Measurements from ENCODE around the gene KRTAP12-2. TPM values are rescaled to one million over a fixed set of nuclear protein-coding genes. Genes with fewer than 3 reads are reported as not detected.
A peak's percentile ranks its signal among the peaks of the same experiment; 100 is the strongest.
"Not testable (repeated sequence)": the region's sequence is repeated elsewhere in the genome, so short reads cannot be mapped to it uniquely, and the experiment has no call there.

The KRTAP12-2 gene
- total RNA-seq, 1 donor from 2014 or later: not detected

DNA sequence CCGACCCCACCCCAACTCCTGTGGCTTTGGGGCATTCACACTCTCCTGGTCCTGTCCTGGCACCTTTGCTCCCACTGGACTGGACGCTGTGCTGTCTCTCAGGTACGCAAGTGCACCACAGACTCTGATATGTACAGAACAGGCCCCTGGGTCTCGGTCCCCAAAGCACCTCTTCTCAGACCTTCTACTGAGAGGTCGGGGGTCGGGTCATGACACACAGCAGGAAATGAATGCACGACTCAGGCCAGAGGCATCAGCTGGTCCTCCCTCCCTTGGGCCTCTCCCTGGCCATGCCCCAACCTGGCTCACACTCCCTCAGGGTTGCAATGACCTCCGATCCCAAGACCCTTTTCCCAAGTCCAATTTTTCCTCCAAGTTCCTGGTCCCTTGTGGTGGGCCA is 28.5 kb upstream of the KRTAP12-2 start:
- Mint-ChIP-seq H3K9me3 (ENCODE audit: unreplicated experiment) (peaks cover 15% of the 10 kb centered on the region), H3K27ac (ENCODE audit: unreplicated experiment) (no peak overlapping the region), H3K4me1 (ENCODE audit: unreplicated experiment) (peaks cover 31% of the 10 kb centered on the region), H3K36me3 (ENCODE audit: unreplicated experiment) (peaks cover 4% of the 10 kb centered on the region), H3K4me3 (ENCODE audit: unreplicated experiment) (no peak overlapping the region), H3K27me3 (ENCODE audit: unreplicated experiment) (peaks cover 36% of the 10 kb centered on the region)
- peak; percentile 81 for DNase-seq (ENCODE audit: extremely low spot score, unreplicated experiment)
- TF ChIP-seq, protein P1, sequence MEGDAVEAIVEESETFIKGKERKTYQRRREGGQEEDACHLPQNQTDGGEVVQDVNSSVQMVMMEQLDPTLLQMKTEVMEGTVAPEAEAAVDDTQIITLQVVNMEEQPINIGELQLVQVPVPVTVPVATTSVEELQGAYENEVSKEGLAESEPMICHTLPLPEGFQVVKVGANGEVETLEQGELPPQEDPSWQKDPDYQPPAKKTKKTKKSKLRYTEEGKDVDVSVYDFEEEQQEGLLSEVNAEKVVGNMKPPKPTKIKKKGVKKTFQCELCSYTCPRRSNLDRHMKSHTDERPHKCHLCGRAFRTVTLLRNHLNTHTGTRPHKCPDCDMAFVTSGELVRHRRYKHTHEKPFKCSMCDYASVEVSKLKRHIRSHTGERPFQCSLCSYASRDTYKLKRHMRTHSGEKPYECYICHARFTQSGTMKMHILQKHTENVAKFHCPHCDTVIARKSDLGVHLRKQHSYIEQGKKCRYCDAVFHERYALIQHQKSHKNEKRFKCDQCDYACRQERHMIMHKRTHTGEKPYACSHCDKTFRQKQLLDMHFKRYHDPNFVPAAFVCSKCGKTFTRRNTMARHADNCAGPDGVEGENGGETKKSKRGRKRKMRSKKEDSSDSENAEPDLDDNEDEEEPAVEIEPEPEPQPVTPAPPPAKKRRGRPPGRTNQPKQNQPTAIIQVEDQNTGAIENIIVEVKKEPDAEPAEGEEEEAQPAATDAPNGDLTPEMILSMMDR (IDR thresholded peaks at IDR 0.05): no peak

DNA sequence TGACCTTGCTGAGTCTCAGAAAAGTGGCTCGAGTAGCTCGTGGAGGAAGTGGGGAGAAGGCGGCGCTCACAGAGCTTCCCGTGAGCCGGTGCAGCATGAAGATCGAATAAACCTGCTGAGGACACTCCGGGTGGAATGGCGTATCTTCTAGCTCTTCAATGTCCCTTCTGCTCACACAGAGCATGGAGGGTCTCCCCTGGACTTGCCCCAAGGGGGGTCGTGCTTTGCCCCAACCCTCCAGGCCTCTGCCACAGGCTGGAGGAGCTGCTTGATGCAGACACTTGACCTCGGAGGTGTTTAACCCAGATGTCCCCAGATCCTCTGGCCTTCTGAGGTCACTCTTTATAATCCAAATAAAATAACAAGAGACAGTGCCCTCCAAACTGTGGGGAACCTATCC is 28.0 kb upstream of the KRTAP12-2 start:
- H3K4me1 Mint-ChIP-seq (ENCODE audit: unreplicated experiment): peaks cover 27% of the 10 kb centered on the region
- no peak overlapping the region for H3K4me3 Mint-ChIP-seq (ENCODE audit: unreplicated experiment)
- TF ChIP-seq, protein P1 (IDR thresholded peaks at IDR 0.05): no peak
- H3K27me3 Mint-ChIP-seq (ENCODE audit: unreplicated experiment): peaks cover 36% of the 10 kb centered on the region
- no peak for DNase-seq (ENCODE audit: extremely low spot score, unreplicated experiment)
- H3K9me3 Mint-ChIP-seq (ENCODE audit: unreplicated experiment): peaks cover 15% of the 10 kb centered on the region
- no peak overlapping the region for H3K27ac Mint-ChIP-seq (ENCODE audit: unreplicated experiment)
- H3K36me3 Mint-ChIP-seq (ENCODE audit: unreplicated experiment): peaks cover 4% of the 10 kb centered on the region

DNA sequence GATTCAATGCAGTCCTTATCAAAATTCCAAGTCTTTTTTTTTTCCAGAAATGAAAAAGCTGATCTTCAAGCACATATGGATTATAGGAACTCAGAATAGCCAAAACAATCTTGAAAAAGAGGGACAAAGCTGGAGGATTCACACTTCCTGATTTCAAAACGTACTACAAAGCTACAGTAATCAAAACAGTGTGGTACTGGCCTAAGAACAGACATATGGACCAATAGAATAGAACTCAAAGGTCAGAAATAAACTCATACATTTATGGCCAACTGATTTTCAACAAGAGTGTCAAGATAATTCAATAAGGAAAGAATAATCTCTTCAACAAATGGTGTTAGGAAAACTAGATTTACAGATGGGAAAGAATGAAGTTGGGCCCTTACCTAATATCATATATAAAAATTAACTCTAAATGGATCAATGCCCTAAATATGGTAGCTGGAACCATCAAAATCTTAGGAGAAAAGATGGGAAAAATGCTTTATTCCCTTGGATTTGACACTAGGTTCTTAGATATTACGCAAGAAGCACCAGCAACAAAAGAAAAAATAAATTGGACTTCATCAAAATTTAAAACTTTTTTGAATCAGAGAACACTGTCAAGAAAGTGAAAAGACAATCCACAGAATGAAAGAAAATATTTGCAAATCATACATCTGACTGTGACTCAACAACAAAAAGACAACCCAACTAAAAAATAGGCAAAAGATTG is 26.2 kb upstream of the KRTAP12-2 start:
- Mint-ChIP-seq H3K27me3 (ENCODE audit: unreplicated experiment) (peaks cover 38% of the 10 kb centered on the region), H3K9me3 (ENCODE audit: unreplicated experiment) (peaks cover 15% of the 10 kb centered on the region), H3K4me3 (ENCODE audit: unreplicated experiment) (no peak overlapping the region), H3K27ac (ENCODE audit: unreplicated experiment) (no peak overlapping the region), H3K4me1 (ENCODE audit: unreplicated experiment) (peaks cover 15% of the 10 kb centered on the region), H3K36me3 (ENCODE audit: unreplicated experiment) (peaks cover 4% of the 10 kb centered on the region)
- TF ChIP-seq, protein P1 (IDR thresholded peaks at IDR 0.05): no peak
- DNase-seq (ENCODE audit: extremely low spot score, unreplicated experiment): no peak

DNA sequence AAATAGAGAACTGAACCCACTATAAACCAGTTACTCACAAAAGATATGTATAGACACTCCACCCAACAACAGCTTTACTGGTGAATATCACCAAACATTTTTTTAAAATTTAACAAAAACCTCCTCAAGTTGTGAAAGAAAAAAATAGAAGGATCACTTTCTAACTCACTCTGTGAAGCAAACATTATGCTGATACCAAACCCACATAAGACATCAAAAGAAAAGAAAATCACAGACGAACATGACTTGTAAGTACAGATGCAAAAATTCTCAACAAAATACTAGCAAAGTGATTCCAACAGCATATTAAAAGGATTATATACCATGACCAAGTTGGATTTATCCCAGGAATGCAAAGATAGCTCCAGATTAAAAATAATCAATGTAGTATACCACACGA is 25.0 kb upstream of the KRTAP12-2 start:
- Mint-ChIP-seq H3K27me3 (ENCODE audit: unreplicated experiment) (peaks cover 44% of the 10 kb centered on the region), H3K4me1 (ENCODE audit: unreplicated experiment) (peaks cover 18% of the 10 kb centered on the region), H3K36me3 (ENCODE audit: unreplicated experiment) (peaks cover 4% of the 10 kb centered on the region), H3K4me3 (ENCODE audit: unreplicated experiment) (no peak overlapping the region), H3K27ac (ENCODE audit: unreplicated experiment) (no peak overlapping the region), H3K9me3 (ENCODE audit: unreplicated experiment) (peaks cover 15% of the 10 kb centered on the region)
- DNase-seq (ENCODE audit: extremely low spot score, unreplicated experiment): no peak
- TF ChIP-seq, protein P1 (IDR thresholded peaks at IDR 0.05): no peak

DNA sequence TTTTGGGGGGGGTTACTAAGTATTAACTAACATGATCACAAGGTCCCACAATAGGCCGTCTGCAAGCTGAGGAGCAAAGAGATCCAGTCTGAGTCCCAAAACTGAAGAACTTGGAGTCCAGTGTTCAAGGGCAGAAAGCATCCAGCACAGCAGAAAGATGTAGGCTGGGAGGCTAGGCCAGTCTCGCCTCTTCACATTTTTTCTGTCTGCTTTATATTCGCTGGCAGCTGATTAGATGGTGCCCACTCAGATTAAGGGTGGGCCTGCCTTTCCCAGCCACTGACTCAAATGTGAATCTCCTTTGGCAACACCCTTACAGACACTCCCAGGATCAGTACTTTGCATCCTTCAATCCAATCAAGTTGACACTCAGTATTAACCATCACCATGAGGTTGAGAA is 23.0 kb upstream of the KRTAP12-2 start:
- H3K27me3 Mint-ChIP-seq (ENCODE audit: unreplicated experiment): peaks cover 54% of the 10 kb centered on the region
- peaks cover 15% of the 10 kb centered on the region for H3K9me3 Mint-ChIP-seq (ENCODE audit: unreplicated experiment)
- H3K36me3 Mint-ChIP-seq (ENCODE audit: unreplicated experiment); H3K4me3 Mint-ChIP-seq (ENCODE audit: unreplicated experiment); H3K27ac Mint-ChIP-seq (ENCODE audit: unreplicated experiment): not testable (repeated sequence)
- peaks cover 15% of the 10 kb centered on the region for H3K4me1 Mint-ChIP-seq (ENCODE audit: unreplicated experiment)
- peak; percentile 54 for DNase-seq (ENCODE audit: extremely low spot score, unreplicated experiment)
